ENCODE data around the gene ST6GALNAC1.
"Not testable (repeated sequence)": the region's sequence is repeated elsewhere in the genome, so short reads cannot be mapped to it uniquely, and the experiment has no call there.

DNA sequence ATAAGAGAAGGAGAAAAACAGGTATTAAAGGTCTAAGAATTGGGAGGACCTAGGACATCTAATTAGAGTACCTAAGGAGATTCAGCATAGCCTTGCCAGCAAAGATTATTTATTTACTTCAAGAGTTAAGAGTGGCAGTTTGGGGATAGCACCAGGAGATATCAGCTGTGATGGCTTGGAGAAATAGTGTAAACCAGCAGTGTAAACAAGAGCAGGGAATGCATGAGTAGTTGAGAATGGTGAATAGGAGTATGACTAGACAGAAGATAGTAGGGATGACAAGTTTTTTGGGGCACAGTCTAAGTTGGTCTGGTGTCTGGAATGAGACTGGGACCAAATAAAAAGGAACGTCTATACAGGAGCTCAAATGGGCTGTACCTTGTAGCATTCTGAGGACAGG, 36.9 kb downstream of the ST6GALNAC1 start:
- TF ChIP-seq, protein P1, sequence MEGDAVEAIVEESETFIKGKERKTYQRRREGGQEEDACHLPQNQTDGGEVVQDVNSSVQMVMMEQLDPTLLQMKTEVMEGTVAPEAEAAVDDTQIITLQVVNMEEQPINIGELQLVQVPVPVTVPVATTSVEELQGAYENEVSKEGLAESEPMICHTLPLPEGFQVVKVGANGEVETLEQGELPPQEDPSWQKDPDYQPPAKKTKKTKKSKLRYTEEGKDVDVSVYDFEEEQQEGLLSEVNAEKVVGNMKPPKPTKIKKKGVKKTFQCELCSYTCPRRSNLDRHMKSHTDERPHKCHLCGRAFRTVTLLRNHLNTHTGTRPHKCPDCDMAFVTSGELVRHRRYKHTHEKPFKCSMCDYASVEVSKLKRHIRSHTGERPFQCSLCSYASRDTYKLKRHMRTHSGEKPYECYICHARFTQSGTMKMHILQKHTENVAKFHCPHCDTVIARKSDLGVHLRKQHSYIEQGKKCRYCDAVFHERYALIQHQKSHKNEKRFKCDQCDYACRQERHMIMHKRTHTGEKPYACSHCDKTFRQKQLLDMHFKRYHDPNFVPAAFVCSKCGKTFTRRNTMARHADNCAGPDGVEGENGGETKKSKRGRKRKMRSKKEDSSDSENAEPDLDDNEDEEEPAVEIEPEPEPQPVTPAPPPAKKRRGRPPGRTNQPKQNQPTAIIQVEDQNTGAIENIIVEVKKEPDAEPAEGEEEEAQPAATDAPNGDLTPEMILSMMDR (IDR thresholded peaks at IDR 0.05): not testable (repeated sequence)
- TF ChIP-seq POLR2A (IDR thresholded peaks at IDR 0.05): not testable (repeated sequence)

Data from vagina (tissue), 2 donors.